HepG2 (cell line): Measurements from ENCODE around the gene PPP3R1. TPM values are rescaled to one million over a fixed set of nuclear protein-coding genes. Genes with fewer than 3 reads are reported as not detected.

Experiments used
- ARNT2 ChIP-seq: sonication (generic); formaldehyde crosslinking; IDR thresholded peaks from 2 replicates; pipeline ENCODE4 v1.8.0; 2022; ENCODE audit warnings: mild to moderate bottlenecking, low read depth, missing genetic modification reagents, moderate library complexity
- ATF5 ChIP-seq: sonication (generic); formaldehyde crosslinking; IDR thresholded peaks from 2 replicates; pipeline ENCODE4 v1.4.0; 2020; ENCODE audit warnings: mild to moderate bottlenecking, low read depth, missing genetic modification reagents
- DRAP1 ChIP-seq: IDR thresholded peaks from 2 replicates; pipeline ENCODE4 v1.6.1; 2016; ENCODE audit warnings: missing genetic modification reagents, missing compliant biosample characterization
- EED ChIP-seq: sonication (generic); formaldehyde crosslinking; IDR thresholded peaks from 2 replicates; pipeline ENCODE4 v1.5.0; 2020; ENCODE audit warnings: mild to moderate bottlenecking, missing genetic modification reagents
- ISL2 ChIP-seq: sonication (generic); formaldehyde crosslinking; IDR thresholded peaks from 2 replicates; pipeline ENCODE4 v1.5.0; 2020; ENCODE audit warnings: missing genetic modification reagents
- NCOA1 ChIP-seq: sonication (generic); formaldehyde crosslinking; IDR thresholded peaks from 2 replicates; pipeline ENCODE4 v1.9.0; 2021; ENCODE audit warnings: missing genetic modification reagents
- ONECUT2 ChIP-seq: sonication (generic); formaldehyde crosslinking; IDR thresholded peaks from 2 replicates; pipeline ENCODE4 v1.4.0; 2020; ENCODE audit warnings: missing genetic modification reagents
- PRDM15 ChIP-seq: sonication (generic); formaldehyde crosslinking; IDR thresholded peaks from 2 replicates; pipeline ENCODE4 v1.4.0; 2020; ENCODE audit warnings: missing genetic modification reagents
- TERF1 ChIP-seq: sonication (generic); formaldehyde crosslinking; IDR thresholded peaks from 2 replicates; pipeline ENCODE4 v1.8.0; 2022; ENCODE audit warnings: mild to moderate bottlenecking, missing genetic modification reagents, moderate library complexity
- ZNF44 ChIP-seq: sonication (generic); formaldehyde crosslinking; IDR thresholded peaks from 2 replicates; pipeline ENCODE4 v1.5.1; 2020; ENCODE audit warnings: mild to moderate bottlenecking, missing genetic modification reagents
- ZNF576 ChIP-seq: sonication (generic); formaldehyde crosslinking; IDR thresholded peaks from 2 replicates; pipeline ENCODE4 v1.4.0; 2020; ENCODE audit warnings: mild to moderate bottlenecking, missing genetic modification reagents
- ZNF609 ChIP-seq: sonication (generic); formaldehyde crosslinking; IDR thresholded peaks from 2 replicates; pipeline ENCODE4 v1.4.0; 2020; ENCODE audit warnings: mild to moderate bottlenecking, missing genetic modification reagents, borderline replicate concordance
- ZNF639 ChIP-seq: conservative IDR thresholded peaks from 2 replicates; pipeline ENCODE4 v1.6.1; 2018; ENCODE audit warnings: missing genetic modification reagents
- ZNF839 ChIP-seq: sonication (generic); formaldehyde crosslinking; IDR thresholded peaks from 2 replicates; pipeline ENCODE4 v1.4.0; 2020; ENCODE audit warnings: missing genetic modification reagents, mild to moderate bottlenecking, borderline replicate concordance
- polyA plus RNA-seq, 8 experiments: library from polyadenylated mRNA; depleted of rRNA in 3 of 8; stranded (reverse) in 7 of 8; unstranded in 1 of 8; fragments of >200 nt; fragmentation: Illumina TruSeq in 4 of 8; extraction: Trizol in 4 of 8; gene quantifications; 2 replicates each; pipeline versions ENCODE4 v1.2.1 to v1.2.3, GENCODE V29; 2011 to 2016; ENCODE audit warnings: low read depth in 4 of 8, missing spikeins in 1 of 8, mixed read lengths in 1 of 8; ENCODE audit not compliant: insufficient read depth in 1 of 8
- total RNA-seq, 5 experiments: library from RNA; depleted of rRNA; stranded (reverse); fragments of >200 nt; fragmentation: Illumina TruSeq; extraction: Trizol; gene quantifications; 2 replicates each; pipeline ENCODE4 v1.2.3, GENCODE V29; 2016; ENCODE audit warnings: low read depth in 1 of 5

The PPP3R1 gene
- total and polyA plus RNA-seq, 2 of the 13 experiments (the other 11 are each of a cell fraction or from before 2014, with no cell fraction given) = 11.6 to 25.7 TPM

GRCh38 chr2:68157402-68158133 is 94.8 kb downstream of the PPP3R1 start, which contains the start of gene PNO1 (continued):
- TF ChIP-seq EED (CRISPR knock-in tag) = peak; percentile 83
- 0 out of 2 replicates have a peak, but pooled peaks have one; percentile 17 for TF ChIP-seq ZNF639
- peak; percentile 61; the same call in 1 of the 2 replicates for TF ChIP-seq ZNF609 (CRISPR knock-in tag)
- no peak for TF ChIP-seq ZNF576 (CRISPR knock-in tag)
- TF ChIP-seq ZNF44 (CRISPR knock-in tag) = no peak; the same call in 1 of the 2 replicates
- TF ChIP-seq ONECUT2 (CRISPR knock-in tag) = 0 out of 2 replicates have a peak, but pooled peaks have one; percentile 10
- TF ChIP-seq ISL2 (CRISPR knock-in tag) = peak; percentile 59; the same call in 1 of the 2 replicates
- no peak for TF ChIP-seq TERF1 (CRISPR knock-in tag)
- TF ChIP-seq ATF5 (CRISPR knock-in tag) = peak; percentile 74; the same call in 1 of the 2 replicates
- TF ChIP-seq NCOA1 (CRISPR knock-in tag) = 0 out of 2 replicates have a peak, but pooled peaks have one; percentile 43
- peak; percentile 42 for TF ChIP-seq PRDM15 (CRISPR knock-in tag)
- peak; percentile 73 for TF ChIP-seq DRAP1 (CRISPR knock-in tag)
- TF ChIP-seq ARNT2 (CRISPR knock-in tag) = peak; percentile 86
- TF ChIP-seq ZNF839 (CRISPR knock-in tag) = peak; percentile 74; the same call in 1 of the 2 replicates
